ENCODE results near the gene DZIP1L.
A peak's percentile ranks its signal among the peaks of the same experiment; 100 is the strongest.

The DZIP1L gene

DNA sequence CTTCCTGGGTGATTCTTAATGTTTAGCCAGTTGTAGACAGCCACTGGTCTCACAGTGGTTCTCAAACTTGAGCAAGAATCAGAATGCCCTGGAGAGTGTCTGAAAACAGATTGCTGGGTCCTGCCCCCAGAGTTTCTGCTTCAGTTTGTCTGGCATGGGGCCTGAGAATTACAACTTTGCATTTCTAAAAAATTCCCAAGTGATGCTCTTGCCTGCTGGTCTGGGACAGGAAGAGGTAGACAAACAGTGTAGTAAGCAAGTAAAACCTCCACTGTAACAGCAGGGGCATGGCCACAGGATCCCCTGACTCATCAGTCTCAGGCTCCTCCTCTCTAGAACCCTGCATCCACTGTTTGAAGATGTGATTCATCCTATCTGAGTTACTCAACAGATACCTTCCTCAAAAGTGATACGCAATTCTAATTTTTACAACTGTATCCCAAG lies 36.5 kb downstream of the DZIP1L start:
- H3K4me3 ChIP-seq (ENCODE audit: low read depth, low read length) = no peak overlapping the region
- H3K27me3 ChIP-seq (ENCODE audit: control insufficient read depth, insufficient read depth, low read length) = no peaks in the 10 kb centered on the region
- TF ChIP-seq, protein P1, sequence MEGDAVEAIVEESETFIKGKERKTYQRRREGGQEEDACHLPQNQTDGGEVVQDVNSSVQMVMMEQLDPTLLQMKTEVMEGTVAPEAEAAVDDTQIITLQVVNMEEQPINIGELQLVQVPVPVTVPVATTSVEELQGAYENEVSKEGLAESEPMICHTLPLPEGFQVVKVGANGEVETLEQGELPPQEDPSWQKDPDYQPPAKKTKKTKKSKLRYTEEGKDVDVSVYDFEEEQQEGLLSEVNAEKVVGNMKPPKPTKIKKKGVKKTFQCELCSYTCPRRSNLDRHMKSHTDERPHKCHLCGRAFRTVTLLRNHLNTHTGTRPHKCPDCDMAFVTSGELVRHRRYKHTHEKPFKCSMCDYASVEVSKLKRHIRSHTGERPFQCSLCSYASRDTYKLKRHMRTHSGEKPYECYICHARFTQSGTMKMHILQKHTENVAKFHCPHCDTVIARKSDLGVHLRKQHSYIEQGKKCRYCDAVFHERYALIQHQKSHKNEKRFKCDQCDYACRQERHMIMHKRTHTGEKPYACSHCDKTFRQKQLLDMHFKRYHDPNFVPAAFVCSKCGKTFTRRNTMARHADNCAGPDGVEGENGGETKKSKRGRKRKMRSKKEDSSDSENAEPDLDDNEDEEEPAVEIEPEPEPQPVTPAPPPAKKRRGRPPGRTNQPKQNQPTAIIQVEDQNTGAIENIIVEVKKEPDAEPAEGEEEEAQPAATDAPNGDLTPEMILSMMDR (IDR thresholded peaks at IDR 0.05) = no peak
- no peak overlapping the region for H2AFZ ChIP-seq
- H3K79me2 ChIP-seq = no peaks in the 10 kb centered on the region
- H3K4me2 ChIP-seq (ENCODE audit: low read length) = no peak overlapping the region
- H3K9ac ChIP-seq = no peak overlapping the region
- H3K27ac ChIP-seq = no peak overlapping the region
- H3K4me1 ChIP-seq = no peaks in the 10 kb centered on the region
- H3K9me3 ChIP-seq (ENCODE audit: control insufficient read depth, low read length) = no peaks in the 10 kb centered on the region
- no peaks in the 10 kb centered on the region for H3K36me3 ChIP-seq (ENCODE audit: control insufficient read depth, insufficient read depth, low read length)

DNA sequence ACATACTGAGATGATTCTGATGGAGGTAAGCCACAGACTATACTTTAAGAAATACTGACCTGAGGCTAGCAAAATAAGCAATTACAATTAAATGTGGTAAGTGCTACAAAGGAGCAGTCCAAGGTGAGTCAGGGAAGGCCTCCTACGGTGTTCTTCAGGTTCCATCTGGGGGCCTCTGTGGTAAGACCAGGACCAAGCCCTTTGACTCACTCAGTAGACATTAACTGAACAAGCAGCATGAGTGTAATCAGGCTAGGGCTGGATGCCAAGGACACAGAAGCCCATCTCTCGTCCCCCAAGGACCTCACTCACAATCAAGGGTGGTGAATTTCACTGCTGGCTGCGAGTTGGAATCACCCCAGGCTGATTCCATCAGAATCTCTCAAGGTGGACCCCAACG lies 37.3 kb downstream of the DZIP1L start:
- Histone ChIP-seq H2AFZ (no peak overlapping the region), H3K4me2 (ENCODE audit: low read length) (no peak overlapping the region), H3K79me2 (no peaks in the 10 kb centered on the region), H3K27ac (no peak overlapping the region), H3K4me3 (ENCODE audit: low read depth, low read length) (no peak overlapping the region), H3K9ac (no peak overlapping the region), H3K9me3 (ENCODE audit: control insufficient read depth, low read length) (no peaks in the 10 kb centered on the region), H3K36me3 (ENCODE audit: control insufficient read depth, insufficient read depth, low read length) (no peaks in the 10 kb centered on the region), H3K27me3 (ENCODE audit: control insufficient read depth, insufficient read depth, low read length) (no peaks in the 10 kb centered on the region), H3K4me1 (no peaks in the 10 kb centered on the region)
- TF ChIP-seq, protein P1 (IDR thresholded peaks at IDR 0.05) = no peak

- Histone ChIP-seq H3K36me3 (ENCODE audit: control insufficient read depth, insufficient read depth, low read length) (no peaks in the 10 kb centered on the region), H3K4me3 (ENCODE audit: low read depth, low read length) (no peak overlapping the region), H3K79me2 (no peaks in the 10 kb centered on the region), H3K9me3 (ENCODE audit: control insufficient read depth, low read length) (no peaks in the 10 kb centered on the region), H3K27ac (no peak overlapping the region), H2AFZ (no peak overlapping the region), H3K4me2 (ENCODE audit: low read length) (no peak overlapping the region), H3K9ac (no peak overlapping the region), H3K4me1 (no peaks in the 10 kb centered on the region), H3K27me3 (ENCODE audit: control insufficient read depth, insufficient read depth, low read length) (no peaks in the 10 kb centered on the region)
- TF ChIP-seq, protein P1 (IDR thresholded peaks at IDR 0.05) = no peak
Observed at GRCh38 chr3:138072796-138073195, 42.6 kb downstream of the DZIP1L start.

GRCh38 chr3:138070006-138070405 lies 45.4 kb downstream of the DZIP1L start:
- Histone ChIP-seq H3K4me1 (no peaks in the 10 kb centered on the region), H3K36me3 (ENCODE audit: control insufficient read depth, insufficient read depth, low read length) (no peaks in the 10 kb centered on the region), H2AFZ (no peak overlapping the region), H3K79me2 (no peaks in the 10 kb centered on the region), H3K27ac (no peak overlapping the region), H3K27me3 (ENCODE audit: control insufficient read depth, insufficient read depth, low read length) (no peaks in the 10 kb centered on the region), H3K4me2 (ENCODE audit: low read length) (no peak overlapping the region), H3K9ac (no peak overlapping the region), H3K9me3 (ENCODE audit: control insufficient read depth, low read length) (no peaks in the 10 kb centered on the region), H3K4me3 (ENCODE audit: low read depth, low read length) (no peak overlapping the region)
- TF ChIP-seq, protein P1 (IDR thresholded peaks at IDR 0.05) = no peak

DNA sequence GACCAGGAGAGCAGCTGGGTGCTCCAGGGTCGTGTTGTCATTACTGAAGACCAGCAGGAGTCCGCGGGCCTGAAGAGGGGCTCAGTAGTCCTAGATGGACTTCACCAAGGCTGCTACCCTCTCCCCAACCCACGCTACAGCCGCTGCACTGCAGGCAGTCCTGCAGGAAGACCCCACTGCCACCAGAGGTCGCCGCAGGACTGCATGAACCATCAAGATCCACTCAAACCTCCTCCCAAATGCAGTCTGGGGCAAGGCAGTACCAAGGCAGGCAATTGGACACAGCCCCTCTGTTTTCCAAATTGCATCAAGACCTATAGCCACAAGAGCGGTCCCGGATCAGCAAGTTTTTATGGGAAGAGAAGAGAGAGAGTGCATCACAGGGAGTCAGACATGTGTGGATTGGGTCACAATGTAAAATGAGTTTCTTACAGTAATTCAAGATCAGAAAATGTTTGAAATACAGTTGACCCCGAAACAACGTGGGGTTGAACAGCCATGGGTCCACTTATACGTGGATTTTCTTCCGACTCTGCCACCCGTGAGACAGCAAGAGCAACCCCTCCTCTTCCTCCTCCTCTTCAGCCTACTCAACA lies 46.7 kb downstream of the DZIP1L start:
- Histone ChIP-seq H3K27me3 (ENCODE audit: control insufficient read depth, insufficient read depth, low read length) (no peaks in the 10 kb centered on the region), H3K9me3 (ENCODE audit: control insufficient read depth, low read length) (no peaks in the 10 kb centered on the region), H2AFZ (no peak overlapping the region), H3K4me2 (ENCODE audit: low read length) (no peak overlapping the region), H3K4me3 (ENCODE audit: low read depth, low read length) (no peak overlapping the region), H3K4me1 (no peaks in the 10 kb centered on the region), H3K9ac (no peak overlapping the region), H3K27ac (no peak overlapping the region), H3K36me3 (ENCODE audit: control insufficient read depth, insufficient read depth, low read length) (no peaks in the 10 kb centered on the region), H3K79me2 (no peaks in the 10 kb centered on the region)
- TF ChIP-seq, protein P1 (IDR thresholded peaks at IDR 0.05) = peak; percentile 98

Data from parathyroid adenoma (tissue), 2 donors.